Spleen (tissue), 7 donors: ENCODE results near the gene EXOC6B.

Experiments used
- CTCF ChIP-seq, 11 experiments: fragments of 200-600 bp in 7 of 11; fragments of 450-650 bp in 4 of 11; sonication (generic) in 4 of 11; IDR thresholded peaks in 8 of 11; conservative IDR thresholded peaks in 3 of 11; 1 replicate in 7 of 11; 2 replicates in 4 of 11; pipeline versions ENCODE4 v1.4.0 to v1.8.0; 2016 to 2021; ENCODE audit warnings: antibody characterized with exemption in 11 of 11, inconsistent platforms in 4 of 11, mild to moderate bottlenecking in 1 of 11
- POLR2A ChIP-seq, 3 donors: fragments of 450-650 bp; IDR thresholded peaks; one replicate each; pipeline ENCODE4 v1.5.1; 2017; ENCODE audit warnings: antibody characterized with exemption in 3 of 3, mild to moderate bottlenecking in 1 of 3
- POLR2AphosphoS5 ChIP-seq, 3 donors: sonication (generic); formaldehyde crosslinking; IDR thresholded peaks; one replicate each; pipeline ENCODE4 v1.5.1; 2017; ENCODE audit warnings: antibody characterized with exemption in 3 of 3
- donor health status: DM: no; HTN: no; CAD: no; lungs with moderate emphysema.
- donor health status: DM: no; HTN: no; CAD: no.
- donor health status: DM: no; HTN: no; CAD: no.

GRCh38 chr2:72263043-72263775 lies 562.6 kb downstream of the EXOC6B start:
- no peak for TF ChIP-seq CTCF (IDR thresholded peaks at IDR 0.05 in 8 of 11, conservative IDR thresholded peaks at IDR 0.05 in 3 of 11)
- no peak for TF ChIP-seq POLR2A (IDR thresholded peaks at IDR 0.05)
- no peak for TF ChIP-seq POLR2AphosphoS5 (IDR thresholded peaks at IDR 0.05)
